SU-DHL-6 (cell line): ENCODE measurements around the gene DLG4.

ENCODE experiments used
- H2AFZ ChIP-seq: fragments of 200-600 bp; sonication (generic); 2 replicates; pipeline ENCODE4 v1.6.1; 2014; ENCODE audit warnings: low read depth, mild to moderate bottlenecking, moderate library complexity, mixed read lengths, antibody characterized with exemption, low read length; ENCODE audit not compliant: severe bottlenecking
- H3F3A ChIP-seq: fragments of 200-600 bp; shearing (Covaris generic); 2 replicates; pipeline ENCODE4 v1.6.0; 2016; ENCODE audit warnings: antibody characterized with exemption, mild to moderate bottlenecking; ENCODE audit not compliant: insufficient read depth
- H3K27ac ChIP-seq: fragments of 200-600 bp; sonication (generic); 2 replicates; pipeline ENCODE4 v1.5.1; 2016; ENCODE audit warnings: low read depth, mild to moderate bottlenecking, low read length, moderate library complexity, mixed read lengths
- H3K27me3 ChIP-seq: fragments of 200-600 bp; sonication (generic), shearing (Covaris generic); 2 replicates; pipeline ENCODE4 v1.6.0; 2014; ENCODE audit warnings: mild to moderate bottlenecking, low read length
- H3K36me3 ChIP-seq: fragments of 200-600 bp; sonication (generic); 2 replicates; pipeline ENCODE4 v1.6.1; 2014; ENCODE audit warnings: mild to moderate bottlenecking, low read length, mixed read lengths
- H3K4me2 ChIP-seq: fragments of 300-600, 200-600 bp; shearing (Covaris generic), sonication (generic); 2 replicates; pipeline ENCODE4 v1.6.0; 2014; ENCODE audit warnings: low read length, low read depth, mild to moderate bottlenecking; ENCODE audit not compliant: poor library complexity, severe bottlenecking
- H3K4me3 ChIP-seq: fragments of 200-600 bp; sonication (generic); 2 replicates; pipeline ENCODE4 v1.5.1; 2014; ENCODE audit warnings: antibody characterized with exemption, low read length, mild to moderate bottlenecking, mixed read lengths; ENCODE audit not compliant: insufficient read depth, poor library complexity, severe bottlenecking
- H3K79me2 ChIP-seq: fragments of 200-600 bp; sonication (generic); 2 replicates; pipeline ENCODE4 v1.6.1; 2014; ENCODE audit warnings: mild to moderate bottlenecking, low read length, moderate library complexity; ENCODE audit not compliant: insufficient read depth
- H3K9ac ChIP-seq: fragments of 200-600 bp; sonication (generic); 2 replicates; pipeline ENCODE4 v1.7.0; 2014; ENCODE audit warnings: mild to moderate bottlenecking, low read length
- H3K9me2 ChIP-seq: fragments of 200-600 bp; sonication (generic); replicated peaks from 2 replicates; pipeline ENCODE4 v1.6.1; 2014; ENCODE audit warnings: low read length; ENCODE audit not compliant: insufficient read depth
- H3K9me3 ChIP-seq: fragments of 200-600 bp; sonication (generic); 2 replicates; pipeline ENCODE4 v1.6.1; 2014; ENCODE audit warnings: low read length, mixed read lengths; ENCODE audit not compliant: insufficient read depth
- H4K20me1 ChIP-seq: fragments of 200-600 bp; sonication (generic); 2 replicates; pipeline ENCODE4 v1.6.1; 2014; ENCODE audit warnings: low read depth, mild to moderate bottlenecking, antibody characterized with exemption, low read length, moderate library complexity, mixed read lengths
- CTCF ChIP-seq: fragments of 200-600 bp; sonication (generic); IDR thresholded peaks from one replicate; pipeline ENCODE4 v1.5.1; 2017; ENCODE audit warnings: antibody characterized with exemption, mild to moderate bottlenecking, low read length, moderate library complexity; ENCODE audit not compliant: insufficient read depth, poor library complexity, severe bottlenecking
- EZH2phosphoT487 ChIP-seq: fragments of 200-600 bp; sonication (generic), shearing (Covaris generic); conservative IDR thresholded peaks from 2 replicates; pipeline ENCODE4 v1.6.1; 2018; ENCODE audit warnings: mild to moderate bottlenecking, antibody characterized with exemption, low read length, moderate library complexity, mixed read lengths

DLG4 gene

DNA sequence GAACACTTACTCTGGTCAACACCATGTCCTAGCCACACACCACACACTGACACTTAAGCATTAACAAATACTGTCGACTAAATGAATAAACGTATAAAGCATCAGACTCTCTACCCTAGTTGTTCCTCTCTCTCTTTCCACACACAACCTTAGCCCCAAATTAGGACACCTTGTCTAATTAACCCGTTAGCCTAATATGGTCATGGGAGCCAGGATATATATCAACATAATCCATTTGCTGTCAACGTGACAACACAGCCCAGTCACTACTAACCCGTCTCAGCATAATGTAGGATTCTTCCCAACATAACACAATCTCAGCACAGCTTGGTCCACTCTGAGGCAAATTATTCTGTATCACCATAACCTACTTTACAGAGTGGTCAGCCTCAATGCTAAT, 12.5 kb upstream of the DLG4 start:
- Histone ChIP-seq H3K27me3 (no peaks in the 10 kb centered on the region), H3K9me2 (no peaks in the 10 kb centered on the region), H2AFZ (no peak overlapping the region), H3K4me3 (peak overlapping the region; percentile 39), H3K27ac (no peak overlapping the region), H4K20me1 (peaks cover 2% of the 10 kb centered on the region; the same call in 1 of the 2 replicates), H3K79me2 (peaks cover 46% of the 10 kb centered on the region), H3K9me3 (no peaks in the 10 kb centered on the region), H3K36me3 (0 out of 2 replicates have a peak, but pooled peaks cover 3% of the 10 kb centered on the region), H3F3A (peaks cover 21% of the 10 kb centered on the region), H3K9ac (peak overlapping the region; percentile 82; the same call in 1 of the 2 replicates), H3K4me2 (peak overlapping the region; percentile 71)
- no peak for TF ChIP-seq EZH2phosphoT487
- no peak for TF ChIP-seq CTCF

- TF ChIP-seq EZH2phosphoT487 (no peak), CTCF (no peak)
- H3K9me2 ChIP-seq = no peaks in the 10 kb centered on the region
- H3K9me3 ChIP-seq = no peaks in the 10 kb centered on the region
- no peaks in the 10 kb centered on the region for H3K36me3 ChIP-seq
- H4K20me1 ChIP-seq = no peaks in the 10 kb centered on the region
- no peak overlapping the region for H3K4me2 ChIP-seq
- no peak overlapping the region for H3K27ac ChIP-seq
- H3K9ac ChIP-seq = no peak overlapping the region
- peaks cover 41% of the 10 kb centered on the region for H3K79me2 ChIP-seq
- no peak overlapping the region for H3K4me3 ChIP-seq
- no peak overlapping the region for H2AFZ ChIP-seq
- no peaks in the 10 kb centered on the region for H3K27me3 ChIP-seq
- H3F3A ChIP-seq = no peaks in the 10 kb centered on the region
Measured at GRCh38 chr17:7229504-7229903, 9.9 kb upstream of the DLG4 start.

GRCh38 chr17:7228920-7229319, 9.3 kb upstream of the DLG4 start:
- Histone ChIP-seq H3K4me3 (no peak overlapping the region), H3K9me2 (no peaks in the 10 kb centered on the region), H3K27ac (no peak overlapping the region), H3K4me2 (no peak overlapping the region), H2AFZ (no peak overlapping the region), H3K9ac (no peak overlapping the region), H4K20me1 (no peaks in the 10 kb centered on the region), H3K9me3 (no peaks in the 10 kb centered on the region), H3K27me3 (no peaks in the 10 kb centered on the region), H3F3A (no peaks in the 10 kb centered on the region), H3K36me3 (no peaks in the 10 kb centered on the region), H3K79me2 (peaks cover 41% of the 10 kb centered on the region)
- TF ChIP-seq CTCF (no peak), EZH2phosphoT487 (no peak)
